ENCODE results near the gene DENND6A.
"Not testable (repeated sequence)": the region's sequence is repeated elsewhere in the genome, so short reads cannot be mapped to it uniquely, and the experiment has no call there.

DENND6A gene

DNA sequence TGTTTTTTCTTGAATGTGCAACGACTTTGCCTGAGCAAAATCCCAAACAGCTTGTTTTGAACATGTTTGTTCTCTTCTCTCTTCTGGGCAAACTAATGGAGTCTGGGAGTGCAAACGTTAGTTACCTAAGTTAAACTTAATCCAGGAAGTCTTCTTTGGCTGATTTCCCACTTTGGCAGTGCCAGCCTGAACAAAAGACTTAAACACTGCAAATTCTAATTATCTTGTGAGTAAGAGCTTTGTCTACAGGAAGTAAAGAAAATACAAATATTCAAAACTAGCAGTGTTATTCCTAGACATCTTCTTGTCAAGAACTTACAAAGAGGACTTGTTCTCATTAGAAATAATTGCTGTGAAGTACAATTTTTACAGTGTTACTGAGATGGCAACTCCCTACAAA is 16.7 kb upstream of the DENND6A start:
- TF ChIP-seq CTCF (IDR thresholded peaks at IDR 0.05; ENCODE audit: borderline replicate concordance, insufficient read depth, low read depth, low read length), result no peak
- H3K4me3 ChIP-seq (ENCODE audit: low read depth, low read length), result no peak overlapping the region

GRCh38 chr3:57709031-57709430 is 16.2 kb upstream of the DENND6A start:
- H3K4me3 ChIP-seq (ENCODE audit: low read depth, low read length), result no peak overlapping the region
- no peak for TF ChIP-seq CTCF (IDR thresholded peaks at IDR 0.05; ENCODE audit: borderline replicate concordance, insufficient read depth, low read depth, low read length)

DNA sequence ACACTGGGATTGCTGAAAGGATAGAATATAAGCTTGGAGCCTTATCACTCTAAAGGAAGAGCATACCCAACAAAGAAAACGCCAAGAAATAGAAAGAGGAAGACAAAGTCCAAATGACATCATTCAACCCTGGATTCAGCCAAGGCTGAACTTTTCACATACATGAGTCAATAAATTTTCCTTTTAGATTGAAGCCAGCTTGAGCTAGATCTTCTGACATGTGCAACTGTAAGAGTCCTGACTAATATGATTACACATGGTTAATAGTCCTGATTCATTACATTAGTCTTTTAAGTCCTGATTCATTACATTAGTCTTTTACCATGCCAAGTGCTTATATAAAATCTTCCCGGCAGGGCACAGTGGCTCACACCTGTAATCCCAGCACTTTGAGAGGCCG is 13.6 kb upstream of the DENND6A start:
- no peak overlapping the region for H3K4me3 ChIP-seq (ENCODE audit: low read depth, low read length)
- TF ChIP-seq CTCF (IDR thresholded peaks at IDR 0.05; ENCODE audit: borderline replicate concordance, insufficient read depth, low read depth, low read length), result no peak

- H3K4me3 ChIP-seq (ENCODE audit: low read depth, low read length), result not testable (repeated sequence)
Measured at GRCh38 chr3:57705351-57705750, 12.5 kb upstream of the DENND6A start.

DNA sequence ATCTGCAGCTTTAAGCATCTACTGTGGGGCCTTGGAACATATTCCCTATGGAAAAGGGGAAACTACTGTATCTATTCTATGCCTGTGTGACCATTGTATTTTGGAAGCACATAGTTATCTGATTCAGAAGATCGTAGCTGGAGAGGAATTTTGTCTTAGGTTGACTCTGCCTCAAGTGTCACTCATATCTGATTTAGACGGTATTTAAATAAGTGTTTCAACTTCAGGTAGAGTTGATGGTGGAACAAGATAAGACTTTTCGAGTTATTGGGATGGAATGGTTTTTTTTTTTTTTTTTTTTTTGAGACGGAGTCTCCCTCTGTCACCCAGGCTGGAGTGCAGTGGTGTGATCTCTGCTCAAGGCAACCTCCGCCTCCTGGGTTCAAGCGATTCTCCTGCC is 8.9 kb upstream of the DENND6A start:
- TF ChIP-seq CTCF (IDR thresholded peaks at IDR 0.05; ENCODE audit: borderline replicate concordance, insufficient read depth, low read depth, low read length), result no peak
- no peak overlapping the region for H3K4me3 ChIP-seq (ENCODE audit: low read depth, low read length)

DNA sequence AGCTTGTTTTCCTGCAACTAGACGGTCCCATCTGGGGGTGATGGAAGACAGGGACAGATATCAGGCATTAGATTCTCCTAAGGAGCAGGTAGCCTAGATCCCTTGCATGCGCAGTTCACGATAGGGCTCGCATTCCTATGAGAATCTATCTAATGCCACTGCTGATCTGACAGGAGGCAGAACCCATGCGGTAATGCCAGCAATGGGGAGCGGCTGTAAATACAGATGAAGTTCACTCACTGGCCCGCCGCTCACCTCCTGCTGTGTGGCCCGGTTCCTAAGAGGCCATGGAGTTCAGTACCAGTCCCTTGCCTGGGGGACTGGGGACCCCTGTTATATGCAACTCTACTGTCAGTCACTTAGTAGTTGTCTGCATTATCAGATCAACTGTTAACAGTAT is 7.9 kb upstream of the DENND6A start:
- no peak for TF ChIP-seq CTCF (IDR thresholded peaks at IDR 0.05; ENCODE audit: borderline replicate concordance, insufficient read depth, low read depth, low read length)

DNA sequence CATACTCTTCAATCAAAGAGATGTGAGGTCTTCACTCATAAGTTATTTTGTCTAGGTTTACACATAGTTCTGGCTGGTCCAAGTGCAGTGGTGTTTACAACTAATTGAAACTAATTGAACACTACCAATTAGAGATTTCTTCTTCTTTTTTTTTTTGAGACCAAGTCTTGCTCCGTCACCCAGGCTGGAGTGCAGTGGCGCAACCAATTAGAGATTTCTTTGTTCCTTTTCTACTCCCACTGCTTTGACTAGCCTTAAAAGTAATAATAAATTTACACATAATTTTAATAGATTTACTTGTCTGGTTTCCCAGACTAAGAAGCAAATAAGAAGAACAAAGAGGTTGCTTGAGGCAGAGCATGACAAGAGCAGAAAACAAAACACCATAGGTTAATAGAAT is 6.7 kb upstream of the DENND6A start:
- TF ChIP-seq CTCF (IDR thresholded peaks at IDR 0.05; ENCODE audit: borderline replicate concordance, insufficient read depth, low read depth, low read length), result no peak
- H3K4me3 ChIP-seq (ENCODE audit: low read depth, low read length), result no peak overlapping the region

More for the DNA sequence above, 7.9 kb upstream of the DENND6A start:
- H3K4me3 ChIP-seq (ENCODE audit: low read depth, low read length), result no peak overlapping the region

DNA sequence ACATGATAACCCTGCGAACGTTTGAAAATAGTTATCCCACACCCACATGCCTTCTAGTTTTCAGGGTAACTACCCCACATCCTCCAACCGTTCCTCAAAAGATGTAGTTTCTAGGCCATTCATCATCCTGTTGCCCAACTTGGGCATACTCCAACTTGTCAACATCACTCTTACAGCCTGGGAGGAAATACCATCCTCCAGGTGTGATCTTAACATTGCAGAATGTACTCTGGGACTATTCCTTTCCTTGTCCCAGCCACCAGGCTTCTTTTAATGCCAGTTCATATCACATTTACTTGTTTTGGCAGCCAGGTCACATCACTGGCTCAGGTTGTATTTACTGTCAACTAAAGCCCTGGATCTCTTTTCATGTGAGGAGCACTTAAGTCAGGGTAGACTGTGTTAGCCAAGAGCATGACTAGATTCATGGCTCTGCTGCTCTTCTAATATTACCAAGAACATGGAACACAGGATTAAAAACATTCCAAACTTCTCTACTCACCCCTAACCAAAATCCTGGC is 4.0 kb upstream of the DENND6A start:
- no peak for TF ChIP-seq CTCF (IDR thresholded peaks at IDR 0.05; ENCODE audit: borderline replicate concordance, insufficient read depth, low read depth, low read length)
- no peak overlapping the region for H3K4me3 ChIP-seq (ENCODE audit: low read depth, low read length)
